ENCODE measurements around the gene SLC35F3. TPM values are rescaled to one million over a fixed set of nuclear protein-coding genes. Genes with fewer than 3 reads are reported as not detected.

The SLC35F3 gene
- total RNA-seq, 2 experiments from 2014 or later = 0.08 TPM; not detected in 1

DNA sequence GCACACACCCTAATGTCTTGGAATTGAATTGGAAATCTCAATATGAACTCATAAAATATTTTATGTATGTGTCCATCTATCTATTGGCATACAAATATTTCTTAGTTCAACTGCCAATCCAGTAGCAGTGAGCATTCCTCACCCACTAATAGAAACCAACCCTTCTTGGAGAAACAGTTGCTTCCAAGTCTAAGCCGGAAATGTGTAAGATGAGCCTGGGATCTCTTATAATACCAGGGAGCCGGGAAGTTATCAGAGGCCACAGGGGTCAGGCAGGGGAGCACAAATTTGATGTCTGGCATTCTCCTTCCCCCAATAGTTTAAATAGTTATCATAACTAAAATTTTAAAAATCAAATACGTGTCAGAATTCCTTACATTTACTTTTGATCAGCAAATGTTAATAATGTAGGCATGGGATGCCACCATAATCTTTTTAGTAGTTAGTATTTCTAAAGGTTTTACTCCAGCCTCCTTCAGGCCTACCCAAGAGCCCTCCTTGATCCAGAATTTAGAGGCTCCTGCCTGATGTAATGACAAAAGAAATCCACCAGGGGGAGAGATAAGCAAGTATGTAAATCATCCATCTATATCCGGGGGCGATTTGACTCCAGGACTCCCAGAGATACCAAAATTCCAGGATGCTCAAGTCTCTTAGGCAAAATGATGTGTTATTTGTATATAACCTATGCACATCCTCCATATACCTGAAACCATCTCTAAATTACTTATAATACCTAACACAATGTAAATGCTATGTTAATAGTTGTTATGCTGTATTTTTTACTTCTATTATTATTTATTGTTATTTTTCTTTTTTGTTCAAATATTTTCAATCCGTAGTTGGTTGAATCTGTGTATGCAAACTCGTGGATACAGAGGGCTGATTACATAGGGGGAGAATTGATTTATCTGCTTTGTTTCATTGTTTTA, 250.1 kb downstream of the SLC35F3 start:
- H3K4me1 ChIP-seq (ENCODE audit: insufficient read depth, low read length) = no peaks in the 10 kb centered on the region
- peak; percentile 91 for TF ChIP-seq CTCF (IDR thresholded peaks at IDR 0.05)
- ATAC-seq (ENCODE audit: poor library complexity) = no peak
- H3K9me3 ChIP-seq (ENCODE audit: control insufficient read depth in 1 of 2, insufficient read depth in 1 of 2, low read length in 2 of 2) = no peaks in the 10 kb centered on the region
- intact Hi-C loops (cut with DNase I, micrococcal nuclease) = loop anchor here (1.0 to 5.0 kb wide), 3 partner anchors 153 to 173 kb away; no protein-coding TSS in a partner anchor
- H3K27me3 ChIP-seq (ENCODE audit: control insufficient read depth in 1 of 2, insufficient read depth in 2 of 2, low read length in 2 of 2) = peaks cover 0 to 7% of the 10 kb centered on the region in 2 experiments
- H3K4me3 Mint-ChIP-seq = no peak overlapping the region
- DNase-seq = peak in 6 of 14 experiments; percentile 3 to 71 (median 30)
- no peaks in the 10 kb centered on the region for H3K36me3 Mint-ChIP-seq (ENCODE audit: low read depth)
- no peaks in the 10 kb centered on the region for H3K9me3 Mint-ChIP-seq
- ChIA-PET POLR2A (no interaction called here), CTCF (no interaction called here)
- peaks cover 9% of the 10 kb centered on the region for H3K27me3 Mint-ChIP-seq
- no peak overlapping the region for H3K4me3 ChIP-seq (ENCODE audit: low read length)
- no peaks in the 10 kb centered on the region for H3K4me1 Mint-ChIP-seq (ENCODE audit: low read depth)
- no peak overlapping the region for H3K27ac Mint-ChIP-seq
- no peak overlapping the region for H3K27ac ChIP-seq (ENCODE audit: low read depth in 1 of 2, low read length in 2 of 2)
- no peaks in the 10 kb centered on the region for H3K36me3 ChIP-seq (ENCODE audit: insufficient read depth, low read length)

DNA sequence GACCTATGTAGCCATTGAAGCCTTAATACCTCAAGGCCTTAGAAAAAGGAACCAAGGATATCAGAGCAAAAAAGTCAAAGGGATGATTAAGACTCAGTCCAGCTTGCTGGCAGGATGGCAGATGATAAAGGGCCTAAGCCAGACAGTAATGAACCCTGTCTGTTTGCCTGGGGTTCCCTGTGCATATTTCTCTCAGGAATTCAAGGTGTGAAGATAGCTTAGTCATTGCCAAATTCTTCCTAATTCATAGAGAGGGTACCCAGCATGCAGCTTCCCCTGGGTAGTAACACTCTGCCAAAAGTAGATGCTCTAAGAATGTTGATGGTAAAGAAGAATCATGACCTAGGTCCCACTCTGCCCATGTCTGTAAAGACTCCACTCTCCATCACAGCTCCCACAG, 258.2 kb downstream of the SLC35F3 start:
- POLR2A ChIA-PET = no interaction called here
- no peak for TF ChIP-seq CTCF (IDR thresholded peaks at IDR 0.05)
- no peaks in the 10 kb centered on the region for H3K36me3 Mint-ChIP-seq (ENCODE audit: low read depth)
- H3K27me3 Mint-ChIP-seq = no peaks in the 10 kb centered on the region
- Histone ChIP-seq H3K27me3 (ENCODE audit: control insufficient read depth in 1 of 2, insufficient read depth in 2 of 2, low read length in 2 of 2) (no peaks in the 10 kb centered on the region), H3K36me3 (ENCODE audit: insufficient read depth, low read length) (no peaks in the 10 kb centered on the region), H3K4me1 (ENCODE audit: insufficient read depth, low read length) (no peaks in the 10 kb centered on the region), H3K27ac (ENCODE audit: low read depth in 1 of 2, low read length in 2 of 2) (no peak overlapping the region), H3K4me3 (ENCODE audit: low read length) (no peak overlapping the region), H3K9me3 (ENCODE audit: control insufficient read depth in 1 of 2, insufficient read depth in 1 of 2, low read length in 2 of 2) (no peaks in the 10 kb centered on the region)
- DNase-seq (no peak), ATAC-seq (ENCODE audit: poor library complexity) (no peak)
- no peaks in the 10 kb centered on the region for H3K9me3 Mint-ChIP-seq
- H3K4me3 Mint-ChIP-seq = no peak overlapping the region
- intact Hi-C loops (cut with DNase I, micrococcal nuclease) = no loop called here
- no peak overlapping the region for H3K27ac Mint-ChIP-seq
- H3K4me1 Mint-ChIP-seq (ENCODE audit: low read depth) = no peaks in the 10 kb centered on the region
- CTCF ChIA-PET = no interaction called here

- peak in 1 of 14 experiments; percentile 16 for DNase-seq
- no peaks in the 10 kb centered on the region for H3K9me3 ChIP-seq (ENCODE audit: control insufficient read depth in 1 of 2, insufficient read depth in 1 of 2, low read length in 2 of 2)
- TF ChIP-seq CTCF (IDR thresholded peaks at IDR 0.05) = no peak
- no peaks in the 10 kb centered on the region for H3K36me3 ChIP-seq (ENCODE audit: insufficient read depth, low read length)
- H3K9me3 Mint-ChIP-seq = no peaks in the 10 kb centered on the region
- H3K27me3 Mint-ChIP-seq = no peaks in the 10 kb centered on the region
- H3K4me1 ChIP-seq (ENCODE audit: insufficient read depth, low read length) = no peaks in the 10 kb centered on the region
- no peak for ATAC-seq (ENCODE audit: poor library complexity)
- CTCF ChIA-PET = no interaction called here
- H3K36me3 Mint-ChIP-seq (ENCODE audit: low read depth) = no peaks in the 10 kb centered on the region
- H3K27ac Mint-ChIP-seq = no peak overlapping the region
- no peaks in the 10 kb centered on the region for H3K4me1 Mint-ChIP-seq (ENCODE audit: low read depth)
- H3K4me3 Mint-ChIP-seq = no peak overlapping the region
- H3K27me3 ChIP-seq (ENCODE audit: control insufficient read depth in 1 of 2, insufficient read depth in 2 of 2, low read length in 2 of 2) = no peaks in the 10 kb centered on the region
- POLR2A ChIA-PET = no interaction called here
- intact Hi-C loops (cut with DNase I, micrococcal nuclease) = no loop called here
- no peak overlapping the region for H3K4me3 ChIP-seq (ENCODE audit: low read length)
- no peak overlapping the region for H3K27ac ChIP-seq (ENCODE audit: low read depth in 1 of 2, low read length in 2 of 2)
Measured at GRCh38 chr1:234163267-234163919, 258.9 kb downstream of the SLC35F3 start.

Measured in CD4-positive, alpha-beta T cell (primary cell).